Posterior cingulate gyrus (tissue), 11 donors: Measurements from ENCODE around the gene BBOX1.
A peak's percentile ranks its signal among the peaks of the same experiment; 100 is the strongest.
"Not testable (repeated sequence)": the region's sequence is repeated elsewhere in the genome, so short reads cannot be mapped to it uniquely, and the experiment has no call there.

Experiments used
- DNase-seq, 10 donors: peaks; one replicate each; pipeline versions ENCODE4 v3.0.0 to v3.0.0-alpha.2; 2020 to 2021; ENCODE audit warnings: mixed read lengths in 3 of 10
- intact Hi-C: fragments of 100-400 bp; cut with DNase I; formaldehyde crosslinking; loops from one replicate; pipeline ENCODE4 v1.15.1; 2023

Gene BBOX1

DNA sequence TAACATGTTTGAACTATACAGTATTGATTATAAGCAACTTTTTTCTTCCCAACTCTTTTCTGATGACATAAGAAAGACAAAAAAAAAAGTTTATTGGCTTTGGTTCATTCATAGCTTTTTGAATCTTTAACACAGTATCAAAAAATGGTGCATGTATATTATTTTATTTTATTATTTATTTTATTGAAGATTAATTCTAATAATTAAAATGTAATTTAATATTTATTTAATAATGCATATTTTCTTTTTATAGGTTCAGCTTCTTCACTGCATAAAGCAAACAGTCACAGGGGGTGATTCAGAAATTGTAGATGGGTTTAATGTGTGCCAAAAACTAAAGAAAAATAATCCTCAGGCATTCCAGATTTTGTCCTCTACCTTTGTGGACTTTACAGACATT lies 78.8 kb downstream of the BBOX1 start:
- no peak for DNase-seq
- intact Hi-C loops = no loop called here

DNA sequence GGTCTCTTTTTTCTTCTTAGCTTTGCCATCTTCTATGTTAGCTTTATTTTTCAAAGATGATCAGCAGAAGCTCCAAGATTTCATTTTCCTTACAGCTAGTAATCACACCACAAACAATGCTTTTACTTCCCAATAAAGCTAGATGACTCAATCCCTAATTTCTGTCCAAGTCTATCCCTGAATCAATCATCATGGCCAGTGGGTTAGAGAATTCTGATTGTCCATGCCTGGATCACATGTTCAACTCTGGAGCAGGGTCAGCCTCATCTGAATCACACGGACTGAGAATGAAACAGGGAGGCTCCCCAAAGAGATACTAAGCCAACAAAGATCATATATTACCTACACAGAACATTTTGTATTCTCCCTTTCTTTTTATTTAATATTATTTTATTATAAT lies 79.6 kb downstream of the BBOX1 start:
- DNase-seq = no peak

DNA sequence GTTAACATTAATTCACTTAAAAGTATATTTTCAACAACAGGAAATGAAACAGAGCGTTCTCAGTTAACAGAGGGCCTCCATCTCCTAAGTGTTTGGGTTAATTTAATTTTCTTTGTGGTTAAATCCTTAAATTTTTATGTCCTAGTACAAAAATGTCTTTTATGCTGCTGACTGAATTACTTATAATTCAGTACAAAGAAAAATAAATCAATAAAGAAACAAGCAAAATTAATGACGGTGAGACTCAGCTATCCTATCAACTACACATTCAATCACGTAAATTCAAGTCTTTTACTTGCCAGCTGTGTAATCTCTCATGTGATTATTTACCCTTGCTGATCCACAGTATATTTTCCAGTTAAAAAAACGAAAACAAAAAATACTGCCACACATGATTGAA lies 81.4 kb downstream of the BBOX1 start:
- DNase-seq = no peak
- intact Hi-C loops = no loop called here

More for the DNA sequence above, 79.6 kb downstream of the BBOX1 start:
- intact Hi-C loops = no loop called here

DNA sequence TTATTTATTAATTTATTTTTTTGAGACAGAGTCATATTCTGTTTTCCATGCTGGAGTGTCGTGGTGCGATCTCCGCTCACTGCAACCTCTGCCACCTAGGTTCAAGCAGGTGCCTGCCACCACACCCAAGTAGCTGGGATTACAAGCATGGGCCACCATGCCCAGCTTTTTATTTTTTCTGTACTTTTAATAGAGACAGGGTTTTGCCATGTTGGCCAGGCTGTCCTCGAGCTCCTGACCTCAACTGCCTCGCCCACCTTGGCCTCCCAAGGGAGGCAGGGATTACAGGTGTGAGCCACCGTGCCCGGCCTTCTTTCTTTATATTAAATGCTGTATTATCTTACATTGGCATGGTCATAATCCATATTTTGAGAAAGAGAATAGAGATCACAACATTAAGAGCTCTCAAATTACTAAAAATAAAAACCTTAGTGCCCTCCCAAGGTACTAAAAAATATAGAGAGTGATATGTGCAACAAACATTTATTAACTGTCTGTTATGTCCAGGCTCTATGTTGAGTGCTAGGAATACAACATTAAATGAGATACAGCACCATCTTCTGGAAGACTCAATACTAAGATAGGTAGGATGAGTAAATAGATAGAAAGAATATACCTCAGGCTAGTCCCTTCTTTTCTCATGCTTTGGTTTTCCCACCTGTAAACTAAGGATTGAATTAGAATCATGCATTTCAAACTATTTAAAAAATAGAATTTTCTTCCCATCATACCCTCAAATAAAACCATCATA lies 84.1 kb downstream of the BBOX1 start:
- DNase-seq = peak in 2 of 10 donors; percentile 50 to 69
- intact Hi-C loops = no loop called here

DNA sequence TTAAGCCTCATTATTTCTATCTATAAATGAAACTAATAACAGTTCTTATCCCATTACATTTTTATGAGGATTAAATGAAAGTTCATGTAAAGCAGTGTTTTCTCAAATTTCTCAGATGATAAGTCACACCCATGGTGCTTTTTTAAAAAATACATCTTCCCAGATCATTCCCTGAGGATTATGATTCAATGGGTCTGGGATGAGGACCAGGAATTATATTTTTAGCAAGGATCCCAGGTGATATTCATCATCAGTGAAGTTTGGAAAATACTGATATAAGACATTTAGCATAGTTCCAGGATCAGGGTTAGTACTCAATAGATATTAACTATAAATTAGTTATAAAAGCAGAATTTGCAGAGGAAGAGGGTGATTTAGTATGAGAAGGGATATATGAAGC lies 89.1 kb downstream of the BBOX1 start:
- intact Hi-C loops = no loop called here
- no peak for DNase-seq

DNA sequence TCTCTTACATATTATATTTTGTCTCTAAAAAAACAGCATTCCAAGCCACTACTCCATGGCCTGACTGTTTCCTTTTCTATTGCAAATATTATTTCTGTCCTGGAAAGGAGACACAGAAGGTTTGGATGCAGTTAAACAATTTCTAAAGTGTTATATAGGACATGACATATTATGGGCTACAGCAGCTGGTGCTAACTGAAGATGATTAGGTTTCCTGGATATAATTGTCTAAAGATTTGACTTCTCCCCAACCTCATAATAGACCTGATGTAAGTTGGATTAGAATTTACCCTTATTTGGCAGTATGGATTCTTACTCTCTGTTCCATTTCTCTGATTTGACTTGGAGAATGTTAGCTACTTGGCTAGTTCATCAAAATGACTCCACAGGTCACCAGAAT lies 90.2 kb downstream of the BBOX1 start:
- intact Hi-C loops = no loop called here
- DNase-seq = no peak

DNA sequence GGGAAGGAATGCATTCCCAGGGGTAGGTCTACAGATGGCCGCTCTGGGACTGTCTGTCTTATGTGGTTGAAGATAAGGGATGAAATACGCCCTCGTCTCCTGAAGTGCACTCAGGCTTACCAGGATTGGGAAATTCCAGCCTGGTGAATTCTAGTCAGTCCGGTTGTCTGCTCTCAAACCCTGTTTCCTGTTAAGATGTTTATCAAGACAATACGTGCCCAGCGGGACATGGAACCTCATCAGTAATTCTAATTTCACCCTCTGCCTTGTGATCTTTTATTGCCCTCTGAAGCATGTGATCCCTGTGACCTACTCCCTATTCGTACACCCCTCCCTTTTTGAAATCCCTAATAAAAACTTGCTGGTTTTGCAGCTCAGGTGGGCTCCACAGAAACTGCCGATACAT lies 95.3 kb downstream of the BBOX1 start:
- DNase-seq, intact Hi-C loops: not testable (repeated sequence)

DNA sequence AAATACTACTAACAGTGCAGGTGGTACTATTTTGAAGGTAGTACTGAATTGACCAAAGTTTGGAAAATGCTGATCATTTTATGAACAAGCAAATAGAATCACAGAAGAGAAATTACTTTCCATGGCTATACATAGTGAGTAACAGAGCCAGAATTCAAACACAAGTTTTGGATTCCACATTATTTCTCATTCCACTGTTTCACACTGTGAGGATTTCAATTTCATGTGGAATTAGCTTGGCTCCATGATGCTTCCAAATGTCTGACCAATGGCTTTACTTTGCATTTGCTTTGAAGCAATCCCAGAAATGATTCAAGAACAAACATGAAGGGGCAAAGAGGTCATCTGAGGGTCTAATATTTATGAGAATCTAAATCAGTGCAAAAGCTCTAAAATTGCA lies 98.1 kb downstream of the BBOX1 start:
- no peak for DNase-seq
- intact Hi-C loops = no loop called here

DNA sequence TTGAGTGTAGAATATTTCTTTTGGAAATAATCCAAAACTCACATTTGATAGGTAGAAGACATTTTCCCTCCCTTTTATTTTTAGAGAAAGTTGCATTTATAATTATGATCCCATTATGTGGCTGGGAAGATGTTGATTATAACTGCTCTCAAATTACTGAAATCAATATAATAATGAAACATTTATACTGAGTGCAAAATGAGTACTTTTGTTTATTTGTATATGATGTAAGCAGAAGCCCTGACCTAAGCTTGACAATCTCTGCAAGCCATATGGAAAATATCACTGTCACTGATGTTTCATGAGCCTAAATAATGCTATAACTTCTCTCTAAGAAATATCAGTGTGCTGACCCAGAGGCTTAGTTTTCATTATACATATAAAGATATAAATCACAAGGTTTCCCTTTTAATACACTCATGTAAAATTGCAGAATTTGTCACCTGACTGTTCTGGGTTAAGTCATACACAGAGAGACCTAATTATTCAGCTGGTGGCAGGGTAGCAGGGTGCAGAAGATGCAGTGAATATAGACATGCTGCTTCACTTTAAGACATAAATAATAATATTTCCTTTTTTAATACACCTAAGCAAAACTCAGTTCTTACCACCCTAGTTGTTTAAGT lies 99.2 kb downstream of the BBOX1 start:
- DNase-seq = no peak
- intact Hi-C loops = no loop called here

DNA sequence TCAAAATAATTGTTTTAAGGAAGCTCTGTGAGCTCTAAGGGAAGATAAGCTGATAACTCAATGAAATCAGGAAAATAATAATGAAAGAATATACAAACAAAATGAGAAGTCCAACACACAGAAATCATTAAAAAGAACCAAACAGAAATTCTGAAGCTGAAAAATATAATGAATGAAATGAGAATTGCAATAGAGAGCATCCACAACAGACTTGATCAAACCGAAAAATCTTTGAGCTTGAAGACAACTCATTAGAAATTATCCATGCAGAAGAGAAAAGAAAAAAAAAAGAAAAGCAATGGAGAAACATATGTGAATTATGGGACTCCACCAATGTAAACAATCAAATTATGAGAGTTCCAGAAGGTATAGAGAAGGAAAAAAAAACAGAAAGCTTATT lies 101.0 kb downstream of the BBOX1 start:
- intact Hi-C loops = no loop called here
- DNase-seq = no peak

DNA sequence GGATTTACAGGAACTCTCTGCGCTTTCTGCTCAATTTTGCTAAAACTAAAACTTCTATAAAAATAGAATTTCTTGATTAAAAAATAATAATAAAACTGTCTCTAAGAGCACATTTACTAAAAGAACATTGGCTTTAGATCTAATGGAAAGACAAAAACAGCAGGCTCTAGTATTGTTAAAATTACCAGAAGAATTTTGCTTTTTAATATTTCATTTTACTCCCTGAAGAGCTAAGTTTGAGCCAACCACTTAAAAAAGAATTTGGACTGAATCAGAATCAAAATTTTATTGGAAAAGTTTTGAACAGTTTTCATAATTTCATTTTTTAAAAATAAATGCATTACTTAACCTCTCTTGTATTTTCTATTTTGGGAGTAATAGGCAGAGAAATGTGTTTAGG lies 107.3 kb downstream of the BBOX1 start:
- intact Hi-C loops = no loop called here
- no peak for DNase-seq

DNA sequence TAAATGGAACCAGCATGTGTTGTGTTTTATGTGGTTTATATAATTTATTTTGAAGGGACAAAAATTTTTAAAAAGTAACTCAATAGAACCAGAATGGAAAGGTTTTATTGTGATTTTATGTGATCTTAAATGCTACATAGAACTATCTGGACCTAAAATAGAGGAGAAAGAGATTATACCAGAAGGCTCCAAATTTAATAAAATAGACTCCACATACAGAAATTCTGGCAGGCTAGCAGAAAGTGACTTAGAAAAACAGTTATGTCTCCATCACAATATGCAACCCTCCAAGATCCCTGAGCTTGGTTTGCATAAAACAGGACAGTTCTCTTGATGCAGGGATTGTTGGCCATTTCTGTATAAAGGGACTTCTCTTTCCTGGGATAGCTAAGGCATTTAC lies 107.9 kb downstream of the BBOX1 start:
- intact Hi-C loops = no loop called here
- no peak for DNase-seq

DNA sequence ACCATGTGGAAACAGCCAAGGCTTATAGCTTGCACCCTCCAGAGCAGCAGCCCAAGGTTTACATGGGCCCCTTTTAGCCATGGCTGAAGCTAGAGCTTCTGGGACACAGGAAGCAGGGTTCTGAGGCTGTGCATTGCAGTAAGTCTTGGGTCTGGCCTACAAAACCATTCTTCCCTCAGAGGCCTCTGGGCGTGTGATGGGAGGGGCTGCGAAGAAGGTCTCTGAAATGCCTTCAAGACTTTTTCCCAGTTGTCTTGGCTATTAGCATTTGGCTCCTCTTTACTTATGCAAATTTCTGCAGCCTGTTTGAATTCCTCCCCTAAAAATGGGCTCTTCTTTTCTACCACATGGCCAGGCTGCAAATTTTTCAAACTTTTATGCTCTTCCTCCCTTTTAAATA lies 109.5 kb downstream of the BBOX1 start:
- DNase-seq = no peak
- intact Hi-C loops = no loop called here

DNA sequence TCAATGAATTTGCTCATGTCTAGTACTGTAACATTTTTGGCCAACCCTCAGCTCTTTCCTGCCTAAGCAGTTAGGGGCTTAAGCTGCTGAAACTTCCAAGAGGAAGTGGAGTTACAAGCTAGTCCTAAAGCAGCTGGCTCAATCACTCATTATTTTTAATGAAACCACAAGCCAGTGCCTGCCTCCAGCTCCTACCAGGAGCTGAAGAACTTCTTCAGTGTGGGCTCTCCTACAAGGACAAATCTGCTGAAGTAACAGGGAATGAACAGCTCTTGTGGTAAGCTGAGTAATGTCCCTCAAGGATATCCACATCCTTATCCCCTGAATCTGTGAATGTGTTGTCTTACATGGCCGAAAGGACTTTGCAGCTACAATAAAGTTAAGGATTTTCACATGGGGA lies 112.5 kb downstream of the BBOX1 start:
- intact Hi-C loops = no loop called here
- no peak for DNase-seq

DNA sequence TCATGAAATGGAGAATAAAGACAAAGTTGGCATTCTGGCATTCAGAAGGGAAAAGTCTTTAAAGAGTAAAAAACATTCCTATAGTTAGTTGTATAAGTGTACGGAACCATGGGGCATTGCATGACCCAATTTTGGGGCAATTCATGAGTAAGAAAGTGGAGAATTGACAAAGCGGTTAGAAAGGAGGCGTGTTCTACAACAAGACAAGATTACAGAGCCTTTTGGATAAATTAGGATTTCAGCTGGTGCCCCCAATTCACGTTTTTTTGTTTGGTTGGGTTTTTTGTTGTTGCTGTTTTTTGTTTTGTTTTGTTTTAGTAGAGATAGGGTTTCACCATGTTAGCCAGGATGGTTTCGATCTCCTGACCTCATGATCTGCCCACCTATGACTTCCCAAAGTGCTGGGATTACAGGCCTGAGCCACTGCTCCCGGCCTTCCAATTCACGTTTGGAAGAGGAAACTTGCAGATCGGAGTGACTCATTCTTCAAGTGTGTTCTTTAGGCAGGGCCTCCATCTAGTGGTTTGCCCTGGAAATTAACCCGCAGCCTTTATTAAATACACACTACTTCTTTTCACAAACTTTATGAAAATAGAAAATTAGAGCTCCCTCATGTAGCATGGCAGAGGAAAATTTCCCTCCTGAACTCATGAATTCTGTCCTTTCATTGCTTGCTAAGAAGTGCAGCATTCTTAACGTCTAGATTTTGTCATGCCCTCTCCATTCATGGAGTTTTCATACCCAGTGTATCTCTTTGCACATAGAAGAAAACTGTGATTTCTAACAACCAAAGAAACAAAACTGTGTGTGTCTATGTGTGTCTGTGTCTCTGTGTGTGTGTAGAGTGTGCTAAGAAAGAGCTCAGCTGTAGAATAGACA lies 118.1 kb downstream of the BBOX1 start:
- peak in 6 of 10 donors; percentile 21 to 84 (median 49) for DNase-seq
- intact Hi-C loops = loop anchor here (2.0 to 5.0 kb wide), 2 partner anchors 404 to 861 kb away; no protein-coding TSS in a partner anchor

DNA sequence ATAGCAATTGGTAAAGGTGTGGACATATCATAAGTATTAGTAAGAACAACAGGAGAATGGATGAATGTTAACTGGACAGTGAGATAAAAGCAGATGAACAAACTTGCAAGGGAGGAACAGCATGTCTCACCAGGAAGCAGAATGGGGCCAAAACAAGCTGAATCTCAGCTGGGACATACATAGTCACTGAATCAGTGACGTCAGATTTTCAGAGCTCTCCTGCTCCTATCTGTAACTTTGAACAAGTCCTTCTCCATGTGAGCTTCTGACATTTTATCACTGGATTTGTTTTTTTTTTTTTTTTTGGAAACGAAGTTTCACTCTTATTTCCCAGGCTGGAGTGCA lies 118.7 kb downstream of the BBOX1 start:
- DNase-seq = no peak
- intact Hi-C loops = loop anchor here (2.0 to 5.0 kb wide), 2 partner anchors 405 to 862 kb away; no protein-coding TSS in a partner anchor

DNA sequence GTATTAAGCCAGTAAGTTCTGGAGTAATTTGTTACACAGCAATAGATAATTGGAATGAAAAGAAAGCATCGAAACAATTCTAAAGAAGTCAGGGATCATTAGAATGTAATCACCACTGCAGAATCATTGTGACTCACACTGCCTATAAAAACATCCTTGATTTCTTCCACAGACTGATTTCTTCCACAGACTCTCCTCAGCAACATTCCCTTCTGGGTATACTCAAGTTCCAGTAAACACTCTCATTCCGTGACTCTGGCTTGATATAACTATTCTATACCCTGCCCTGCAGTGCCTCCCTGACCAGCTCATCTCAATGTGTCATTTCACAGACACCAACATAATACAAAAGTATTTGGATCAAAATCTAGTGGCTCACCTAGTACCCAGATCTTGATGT lies 120.5 kb downstream of the BBOX1 start:
- intact Hi-C loops = no loop called here
- DNase-seq = no peak

DNA sequence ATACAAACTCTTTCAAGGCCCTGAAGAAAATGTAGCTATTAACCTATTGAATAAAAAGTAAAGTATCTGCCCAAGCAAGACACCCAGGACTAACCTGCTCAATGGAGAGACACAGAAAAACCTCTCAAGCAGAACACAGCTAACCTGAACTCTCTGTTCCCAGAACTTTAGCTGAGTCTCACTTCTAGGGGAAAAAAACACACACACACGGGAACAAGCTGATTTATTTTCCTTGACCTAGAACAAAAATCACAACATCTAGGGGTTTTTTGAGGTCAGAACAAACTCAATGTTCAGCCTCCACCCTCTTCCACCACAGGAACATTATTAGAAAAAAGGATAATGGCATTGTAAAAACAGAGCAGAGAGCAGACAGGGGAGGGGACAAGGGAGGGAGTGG lies 121.6 kb downstream of the BBOX1 start:
- no peak for DNase-seq
- intact Hi-C loops = no loop called here

DNA sequence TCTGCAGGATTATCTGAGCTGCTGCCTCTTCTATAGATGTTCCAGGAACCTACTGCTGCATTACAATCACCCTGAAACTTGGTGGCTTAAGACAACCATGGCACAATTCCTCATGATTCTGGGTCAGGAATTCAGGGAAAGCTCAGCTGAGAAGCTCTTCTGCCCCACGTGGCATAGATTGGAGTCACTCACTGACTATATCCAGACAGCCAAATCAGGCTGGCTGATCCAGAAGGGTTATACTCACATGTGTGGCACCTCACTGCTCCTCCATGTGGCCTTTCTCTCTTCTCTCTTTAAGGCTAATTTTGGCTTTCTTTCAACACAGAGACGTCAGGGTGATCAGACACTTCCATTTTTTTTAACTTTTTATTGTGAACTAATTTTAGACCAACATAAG lies 125.5 kb downstream of the BBOX1 start:
- DNase-seq = no peak
- intact Hi-C loops = no loop called here

DNA sequence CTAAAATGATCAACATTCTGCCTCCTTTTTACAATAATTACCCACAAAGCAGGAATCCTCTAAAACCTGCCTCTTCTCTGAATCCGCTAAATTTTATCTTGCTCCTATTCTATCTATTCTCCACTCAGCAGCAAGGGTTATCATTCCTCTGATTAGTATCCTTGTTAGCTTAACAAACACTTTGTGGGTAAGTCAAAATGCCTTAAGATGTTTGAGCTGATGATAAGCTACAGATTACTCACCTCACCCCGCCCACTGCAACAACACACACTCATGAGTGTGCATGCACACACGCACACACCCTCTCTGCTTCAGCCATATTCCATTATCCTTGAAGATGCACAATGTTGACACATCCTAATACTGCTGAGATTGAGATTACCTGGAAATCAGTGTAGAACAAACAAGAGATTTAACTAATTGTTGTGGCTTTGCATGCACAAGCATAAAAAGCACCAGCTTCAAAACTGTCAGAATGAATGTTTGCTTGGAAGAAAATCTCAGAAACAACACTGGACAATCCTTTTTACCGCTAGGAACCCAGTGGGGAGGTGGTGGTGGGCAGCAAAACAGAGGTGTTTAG lies 130.9 kb downstream of the BBOX1 start:
- intact Hi-C loops = no loop called here
- no peak for DNase-seq

DNA sequence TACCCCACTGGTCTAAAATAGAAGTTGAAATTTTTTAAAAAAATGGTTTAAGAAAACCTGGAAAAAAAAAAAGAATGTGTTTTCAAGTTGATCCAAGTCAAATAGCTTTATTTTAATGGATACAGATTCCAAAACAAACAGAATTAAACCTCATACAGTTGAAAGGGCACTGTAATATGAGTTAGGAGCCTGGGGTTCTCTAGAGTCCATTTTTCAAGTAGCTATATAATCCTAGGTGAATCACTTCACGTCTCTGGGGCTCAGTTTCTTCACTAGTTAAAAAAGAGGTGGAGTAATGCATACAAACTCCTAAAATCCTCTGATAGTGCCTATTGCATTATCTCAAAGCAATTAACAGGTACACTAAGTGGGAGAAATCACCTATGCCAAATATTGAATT lies 132.9 kb downstream of the BBOX1 start:
- DNase-seq = no peak
- intact Hi-C loops = no loop called here
